ENCODE measurements around the gene CD48. TPM values are rescaled to one million over a fixed set of nuclear protein-coding genes. Genes with fewer than 3 reads are reported as not detected.

CD48 gene
- total and polyA plus RNA-seq, 2 of the 4 experiments (the other 2 are of a cell fraction) = not detected

DNA sequence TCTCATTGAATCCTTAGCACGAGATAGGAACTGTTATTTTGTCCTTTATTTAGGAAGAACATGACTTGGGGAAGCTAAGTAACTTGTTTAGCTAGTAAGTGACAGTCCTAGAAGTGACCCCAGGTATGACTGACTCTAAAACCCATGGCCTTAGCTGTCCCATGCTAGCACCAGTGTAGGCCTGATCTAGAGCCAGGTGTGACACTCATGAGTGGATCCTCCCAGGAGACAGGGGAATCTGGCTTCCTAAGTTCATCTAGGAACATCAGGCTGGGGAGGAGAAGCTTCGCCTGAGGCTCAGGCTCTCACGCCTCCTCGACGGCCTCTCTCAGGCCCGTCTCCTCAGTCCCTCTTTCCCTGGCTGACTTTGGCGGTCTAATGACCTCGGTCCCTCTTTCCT lies 31.2 kb downstream of the CD48 start:
- BruUV-seq (replicated peaks) = no TSS peak
- WGBS, 2 experiments (ENCODE audit: extremely low coverage in 2 of 2, insufficient read length in 1 of 2) = 67% methylated on average over 7 of the region's 8 CpGs; no CpG with 5 or more reads in 1 of the 2 experiments
- CTCF ChIA-PET = no interaction called here

More for the DNA sequence above, 31.2 kb downstream of the CD48 start:
- TF ChIP-seq FOS (IDR thresholded peaks at IDR 0.05; ENCODE audit: low read depth, low read length) = no peak
- TF ChIP-seq MAFK (IDR thresholded peaks at IDR 0.05; ENCODE audit: low read depth, low read length) = no peak
- no peak for TF ChIP-seq ELK1 (IDR thresholded peaks at IDR 0.05; ENCODE audit: borderline replicate concordance, low read depth, low read length)
- TF ChIP-seq, protein P1, sequence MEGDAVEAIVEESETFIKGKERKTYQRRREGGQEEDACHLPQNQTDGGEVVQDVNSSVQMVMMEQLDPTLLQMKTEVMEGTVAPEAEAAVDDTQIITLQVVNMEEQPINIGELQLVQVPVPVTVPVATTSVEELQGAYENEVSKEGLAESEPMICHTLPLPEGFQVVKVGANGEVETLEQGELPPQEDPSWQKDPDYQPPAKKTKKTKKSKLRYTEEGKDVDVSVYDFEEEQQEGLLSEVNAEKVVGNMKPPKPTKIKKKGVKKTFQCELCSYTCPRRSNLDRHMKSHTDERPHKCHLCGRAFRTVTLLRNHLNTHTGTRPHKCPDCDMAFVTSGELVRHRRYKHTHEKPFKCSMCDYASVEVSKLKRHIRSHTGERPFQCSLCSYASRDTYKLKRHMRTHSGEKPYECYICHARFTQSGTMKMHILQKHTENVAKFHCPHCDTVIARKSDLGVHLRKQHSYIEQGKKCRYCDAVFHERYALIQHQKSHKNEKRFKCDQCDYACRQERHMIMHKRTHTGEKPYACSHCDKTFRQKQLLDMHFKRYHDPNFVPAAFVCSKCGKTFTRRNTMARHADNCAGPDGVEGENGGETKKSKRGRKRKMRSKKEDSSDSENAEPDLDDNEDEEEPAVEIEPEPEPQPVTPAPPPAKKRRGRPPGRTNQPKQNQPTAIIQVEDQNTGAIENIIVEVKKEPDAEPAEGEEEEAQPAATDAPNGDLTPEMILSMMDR (conservative IDR thresholded peaks at IDR 0.05; ENCODE audit: low read depth, low read length) = no peak
- no peak for TF ChIP-seq CHD1 (IDR thresholded peaks at IDR 0.05; ENCODE audit: low read depth, low read length)
- TF ChIP-seq USF2 (IDR thresholded peaks at IDR 0.05; ENCODE audit: low read depth, low read length) = no peak
- TF ChIP-seq SMC3 (IDR thresholded peaks at IDR 0.05; ENCODE audit: low read depth, low read length) = no peak
- no peak for TF ChIP-seq NFE2L2 (IDR thresholded peaks at IDR 0.05; ENCODE audit: low read depth, low read length)
- TF ChIP-seq POLR2A (IDR thresholded peaks at IDR 0.05; ENCODE audit: low read depth, low read length) = no peak
- TF ChIP-seq RCOR1 (IDR thresholded peaks at IDR 0.05; ENCODE audit: insufficient replicate concordance, low read length) = no peak
- no peak for TF ChIP-seq MAZ (IDR thresholded peaks at IDR 0.05; ENCODE audit: borderline replicate concordance, low read depth, low read length)
- Histone ChIP-seq H3K4me3 (ENCODE audit: insufficient read depth, low read depth, low read length) (no peak overlapping the region), H3K9me1 (ENCODE audit: insufficient read depth, low read length) (no peaks in the 10 kb centered on the region), H4K20me1 (ENCODE audit: insufficient read depth, low read length) (no peaks in the 10 kb centered on the region), H2AK5ac (ENCODE audit: low read depth, low read length) (no peak overlapping the region), H2BK5ac (ENCODE audit: low read depth, low read length, poor library complexity, severe bottlenecking) (no peak overlapping the region), H2BK15ac (ENCODE audit: low read depth, low read length) (no peak overlapping the region), H3K36me3 (ENCODE audit: control insufficient read depth, insufficient read depth, low read length) (no peaks in the 10 kb centered on the region), H2AFZ (replicated peaks; ENCODE audit: low read length, poor library complexity) (no peak overlapping the region), H3K9me3 (ENCODE audit: control insufficient read depth, insufficient read depth, low read length) (no peaks in the 10 kb centered on the region), H3K79me1 (ENCODE audit: low read depth in 1 of 2, low read length in 2 of 2) (no peaks in the 10 kb centered on the region), H4K8ac (ENCODE audit: low read depth in 2 of 2, low read length in 2 of 2) (no peak overlapping the region), H3K4me2 (ENCODE audit: low read depth, low read length) (no peak overlapping the region), H3K27me3 (ENCODE audit: control insufficient read depth, insufficient read depth, low read length) (no peaks in the 10 kb centered on the region; the same call in 1 of the 2 replicates), H4K91ac (ENCODE audit: insufficient read depth, low read depth, low read length) (no peak overlapping the region), H2BK120ac (ENCODE audit: low read depth, low read length) (no peak overlapping the region), H3K9ac (ENCODE audit: low read depth, low read length) (no peak overlapping the region), H3K14ac (replicated peaks; ENCODE audit: low read depth, low read length) (no peak overlapping the region), H3K56ac (ENCODE audit: extremely low read depth, insufficient read depth, low read length) (no peak overlapping the region), H2AK9ac (replicated peaks; ENCODE audit: low read depth, low read length, poor library complexity) (no peak overlapping the region), H3K4ac (ENCODE audit: low read depth, low read length) (no peak overlapping the region), H4K5ac (ENCODE audit: low read depth, low read length) (no peak overlapping the region), H3K4me1 (ENCODE audit: control insufficient read depth, insufficient read depth, low read length) (no peaks in the 10 kb centered on the region), H2BK20ac (ENCODE audit: low read depth, low read length) (no peak overlapping the region), H3K18ac (ENCODE audit: low read depth, low read length) (no peak overlapping the region), H3K27ac (ENCODE audit: insufficient read depth, low read length) (no peak overlapping the region), H3K23ac (ENCODE audit: low read depth, low read length) (no peak overlapping the region)
- in situ Hi-C loops (cut with MboI; ENCODE audit: low sequenced_read_pairs) (no loop called here), dilution Hi-C loops (cut with HindIII; ENCODE audit: low sequenced_read_pairs, unreplicated experiment) (no loop called here), intact Hi-C loops (cut with micrococcal nuclease) (no loop called here)
- no peak for ATAC-seq (ENCODE audit: low read depth)
- no peak for DNase-seq
- POLR2A ChIA-PET (ENCODE audit: unreplicated experiment) = no interaction called here
